Measurements from ENCODE around the gene EIF1AX. TPM values are rescaled to one million over a fixed set of nuclear protein-coding genes. Genes with fewer than 3 reads are reported as not detected.

The EIF1AX gene
- total RNA-seq, 1 experiment from 2014 or later = 55.5 TPM

DNA sequence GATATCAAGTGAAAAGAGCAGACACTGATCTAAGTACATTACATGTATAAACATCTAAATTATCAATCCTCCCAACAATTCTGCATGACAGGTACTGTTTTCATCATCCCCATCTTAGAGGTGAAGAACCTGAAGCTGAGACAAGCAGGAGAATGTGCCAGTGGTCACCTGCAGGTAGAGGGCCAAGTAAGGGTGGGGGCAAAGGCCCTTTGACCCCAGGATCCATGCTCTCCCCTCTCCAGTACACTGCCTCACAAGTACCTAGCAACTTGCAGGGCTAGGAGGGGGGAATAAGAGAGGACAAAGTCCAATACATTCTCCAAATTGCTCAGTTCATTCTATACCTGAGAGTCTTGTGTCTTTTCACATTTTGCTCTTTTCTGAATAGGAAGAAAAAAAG lies 16.7 kb downstream of the EIF1AX start:
- DNase-seq = no peak
- H4K20me1 ChIP-seq (ENCODE audit: insufficient read depth, low read depth, low read length) = peaks cover 13% of the 10 kb centered on the region; the same call in 1 of the 2 replicates
- H3K79me2 ChIP-seq (ENCODE audit: low read length) = no peaks in the 10 kb centered on the region; the same call in 1 of the 2 replicates

DNA sequence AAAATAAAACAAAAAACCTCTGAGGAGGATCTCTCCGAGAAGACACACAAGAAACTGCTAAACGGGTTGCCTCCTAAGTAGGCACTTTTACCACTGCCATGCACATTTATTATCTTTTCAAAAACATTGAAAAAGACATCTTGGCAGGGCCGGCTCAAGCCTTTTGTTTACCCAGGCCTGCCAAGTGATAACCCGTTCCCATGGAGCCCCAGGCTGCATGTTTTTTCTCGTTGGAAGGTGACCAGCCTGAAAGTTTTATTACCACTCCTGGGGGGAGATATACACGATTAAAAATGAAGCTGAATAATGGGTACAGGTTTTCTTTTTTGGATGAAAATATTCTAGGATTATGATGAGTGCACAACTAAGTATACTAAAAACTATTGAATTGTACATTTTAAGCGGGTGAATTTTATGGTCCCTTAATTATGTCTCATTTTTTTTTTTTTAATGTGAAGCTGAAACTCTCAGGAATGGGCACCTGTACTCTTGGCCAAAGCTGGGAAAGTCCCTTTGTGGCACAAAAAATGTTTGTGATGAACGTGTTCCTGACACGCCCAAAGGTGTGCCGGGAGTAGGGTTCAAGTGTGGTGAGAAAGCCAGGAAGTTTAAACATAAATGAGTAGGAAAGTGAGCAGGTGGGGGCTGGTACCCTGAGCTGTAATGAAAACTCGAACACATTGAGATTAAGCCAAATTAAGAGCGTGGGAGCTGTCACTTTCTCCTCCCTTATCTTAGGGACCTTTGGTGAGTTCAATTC lies 23.4 kb downstream of the EIF1AX start:
- H3K27me3 ChIP-seq (ENCODE audit: low read length) = no peaks in the 10 kb centered on the region
- H3K9ac ChIP-seq (ENCODE audit: low read length) = no peak overlapping the region
- no peaks in the 10 kb centered on the region for H3K4me1 ChIP-seq (ENCODE audit: low read length)
- no peak overlapping the region for H3K4me2 ChIP-seq (ENCODE audit: low read depth, low read length, poor library complexity, severe bottlenecking)
- H3K9me3 ChIP-seq (ENCODE audit: low read length) = no peaks in the 10 kb centered on the region
- H2AFZ ChIP-seq (ENCODE audit: low read length) = no peak overlapping the region
- no peak overlapping the region for H3K27ac ChIP-seq (ENCODE audit: low read length)
- no peak overlapping the region for H3K4me3 ChIP-seq (ENCODE audit: low read length)
- no peaks in the 10 kb centered on the region for H3K36me3 ChIP-seq (ENCODE audit: insufficient read depth, low read length)
- H3K9me2 ChIP-seq (replicated peaks; ENCODE audit: insufficient read depth, low read length) = no peaks in the 10 kb centered on the region
- H3K79me2 ChIP-seq (ENCODE audit: low read length) = no peaks in the 10 kb centered on the region
- DNase-seq = no peak
- H4K20me1 ChIP-seq (ENCODE audit: insufficient read depth, low read depth, low read length) = no peaks in the 10 kb centered on the region

More for the DNA sequence above, 16.7 kb downstream of the EIF1AX start:
- H2AFZ ChIP-seq (ENCODE audit: low read length) = no peak overlapping the region
- H3K9me2 ChIP-seq (replicated peaks; ENCODE audit: insufficient read depth, low read length) = no peaks in the 10 kb centered on the region
- no peak overlapping the region for H3K27ac ChIP-seq (ENCODE audit: low read length)
- no peak overlapping the region for H3K4me3 ChIP-seq (ENCODE audit: low read length)
- H3K9me3 ChIP-seq (ENCODE audit: low read length) = no peaks in the 10 kb centered on the region
- H3K4me2 ChIP-seq (ENCODE audit: low read depth, low read length, poor library complexity, severe bottlenecking) = no peak overlapping the region
- peaks cover 31% of the 10 kb centered on the region for H3K36me3 ChIP-seq (ENCODE audit: insufficient read depth, low read length)
- H3K27me3 ChIP-seq (ENCODE audit: low read length) = no peaks in the 10 kb centered on the region
- no peaks in the 10 kb centered on the region for H3K4me1 ChIP-seq (ENCODE audit: low read length)
- H3K9ac ChIP-seq (ENCODE audit: low read length) = no peak overlapping the region

DNA sequence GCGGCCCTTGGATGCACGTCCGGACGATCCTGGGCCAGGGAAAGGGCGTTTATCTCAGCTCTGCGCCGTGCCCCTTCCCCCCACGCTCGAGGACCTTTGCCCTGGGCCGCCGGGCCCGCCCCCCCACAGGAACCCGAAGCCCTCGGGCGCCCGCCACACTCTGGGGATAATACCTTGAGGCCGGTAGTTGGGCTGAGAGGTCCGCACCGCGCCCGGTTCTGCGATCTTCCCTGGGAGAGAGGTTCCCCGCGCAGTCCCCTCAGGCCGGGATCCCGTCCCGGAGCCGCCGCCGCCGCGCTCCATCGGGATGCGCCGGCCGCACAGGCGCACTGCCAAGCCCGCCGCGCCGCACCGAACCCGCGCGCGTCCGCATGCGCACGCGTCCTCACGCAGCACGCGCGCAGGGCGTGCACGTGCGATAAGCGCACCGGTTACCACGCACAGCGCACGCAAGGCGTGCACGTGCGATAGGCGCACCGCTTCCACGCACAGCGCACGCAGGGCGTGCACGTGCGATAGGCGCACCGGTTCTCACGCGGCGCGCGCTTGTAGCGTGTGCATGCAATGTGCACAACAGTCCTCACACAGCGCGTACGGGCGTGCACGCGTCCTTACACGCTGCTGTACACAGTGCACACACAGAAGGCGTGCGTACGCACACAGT lies 24.9 kb downstream of the EIF1AX start, which contains the start of gene MAP7D2:
MAP7D2 (minus strand) TSS at position 331 of the 664 bp plus-strand sequence; CDS start at position 303, 28 bp downstream.
- no peaks in the 10 kb centered on the region for H3K79me2 ChIP-seq (ENCODE audit: low read length)

DNA sequence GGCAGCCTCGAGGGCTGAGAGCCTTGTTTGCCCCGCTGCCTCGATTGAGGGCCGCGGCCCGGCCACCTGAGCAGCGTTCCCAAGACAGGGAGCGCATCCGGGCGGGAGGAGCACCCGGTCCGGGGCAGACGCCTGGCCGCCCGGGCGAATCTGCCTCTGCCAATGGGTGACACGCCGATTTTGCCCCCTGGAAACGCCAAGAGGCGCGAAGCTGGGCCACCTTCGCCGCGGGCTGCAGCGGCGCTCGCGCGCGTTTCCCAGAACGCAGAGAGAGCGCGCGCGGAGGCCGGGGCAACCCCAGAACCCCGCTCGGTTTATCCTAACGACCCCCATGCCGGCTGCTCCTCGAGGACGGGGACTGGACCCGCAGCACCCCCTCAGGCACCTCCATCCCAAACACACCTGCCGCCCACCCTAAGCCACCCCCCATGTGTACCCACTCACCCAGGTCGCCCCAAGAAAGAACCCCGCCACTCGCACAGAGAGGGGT lies 25.5 kb downstream of the EIF1AX start:
- Histone ChIP-seq H3K9me2 (replicated peaks; ENCODE audit: insufficient read depth, low read length) (no peaks in the 10 kb centered on the region), H3K27me3 (ENCODE audit: low read length) (no peaks in the 10 kb centered on the region), H4K20me1 (ENCODE audit: insufficient read depth, low read depth, low read length) (no peaks in the 10 kb centered on the region), H3K4me3 (ENCODE audit: low read length) (no peak overlapping the region), H3K9me3 (ENCODE audit: low read length) (no peaks in the 10 kb centered on the region), H3K4me2 (ENCODE audit: low read depth, low read length, poor library complexity, severe bottlenecking) (no peak overlapping the region), H3K79me2 (ENCODE audit: low read length) (no peaks in the 10 kb centered on the region), H3K36me3 (ENCODE audit: insufficient read depth, low read length) (no peaks in the 10 kb centered on the region), H3K4me1 (ENCODE audit: low read length) (no peaks in the 10 kb centered on the region), H3K9ac (ENCODE audit: low read length) (no peak overlapping the region), H2AFZ (ENCODE audit: low read length) (no peak overlapping the region), H3K27ac (ENCODE audit: low read length) (no peak overlapping the region)
- no peak for DNase-seq

More for the DNA sequence above, 24.9 kb downstream of the EIF1AX start, which contains the start of gene MAP7D2:
- Histone ChIP-seq H3K4me2 (ENCODE audit: low read depth, low read length, poor library complexity, severe bottlenecking) (no peak within 1 kb of the TSS), H3K9me2 (replicated peaks; ENCODE audit: insufficient read depth, low read length) (no peaks in the 10 kb centered on the region), H3K9ac (ENCODE audit: low read length) (no peak within 1 kb of the TSS), H2AFZ (ENCODE audit: low read length) (no peak within 1 kb of the TSS), H4K20me1 (ENCODE audit: insufficient read depth, low read depth, low read length) (no peaks in the 10 kb centered on the region), H3K4me3 (ENCODE audit: low read length) (no peak within 1 kb of the TSS), H3K36me3 (ENCODE audit: insufficient read depth, low read length) (no peaks in the 10 kb centered on the region), H3K27me3 (ENCODE audit: low read length) (no peaks in the 10 kb centered on the region), H3K27ac (ENCODE audit: low read length) (no peak within 1 kb of the TSS), H3K9me3 (ENCODE audit: low read length) (no peaks in the 10 kb centered on the region), H3K4me1 (ENCODE audit: low read length) (no peaks in the 10 kb centered on the region)
- DNase-seq = no peak

DNA sequence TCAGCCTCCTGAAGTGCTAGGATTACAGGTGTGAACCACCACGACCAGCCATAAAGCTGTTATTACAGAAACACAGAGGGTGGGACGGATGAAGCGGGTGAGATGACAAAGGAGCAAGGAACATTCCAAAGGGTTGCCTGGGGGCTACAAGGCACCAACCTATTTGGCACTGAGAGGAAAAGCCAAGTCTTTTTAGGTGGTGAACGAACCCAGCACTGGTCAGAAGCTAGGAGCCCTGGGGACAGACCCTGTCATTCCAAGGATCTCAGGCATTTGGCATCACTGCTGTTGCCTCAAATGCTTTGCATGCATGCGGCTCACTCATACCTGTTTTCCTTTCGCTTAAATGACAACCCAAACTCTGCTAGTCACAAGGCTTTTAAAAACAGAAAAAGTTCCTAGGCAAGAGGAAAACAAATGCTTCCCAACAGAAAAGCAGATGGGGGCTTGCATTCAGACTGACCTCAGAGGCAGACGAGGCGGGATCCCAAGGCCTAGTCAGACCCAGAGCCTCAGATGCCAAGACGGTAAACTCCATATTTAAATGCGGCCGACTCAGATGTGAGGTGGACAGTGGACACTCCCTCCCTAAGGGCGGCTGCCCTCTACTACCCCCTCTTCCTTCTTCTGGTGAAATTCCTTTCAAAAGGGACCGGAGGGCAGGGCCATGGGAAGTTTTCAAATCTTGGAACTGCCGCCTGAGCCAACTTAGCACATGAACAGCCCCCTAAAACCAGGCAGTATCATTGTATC lies 29.4 kb downstream of the EIF1AX start:
- Histone ChIP-seq H3K27me3 (ENCODE audit: low read length) (no peaks in the 10 kb centered on the region), H4K20me1 (ENCODE audit: insufficient read depth, low read depth, low read length) (no peaks in the 10 kb centered on the region), H3K36me3 (ENCODE audit: insufficient read depth, low read length) (no peaks in the 10 kb centered on the region), H3K4me2 (ENCODE audit: low read depth, low read length, poor library complexity, severe bottlenecking) (no peak overlapping the region), H3K4me3 (ENCODE audit: low read length) (no peak overlapping the region), H3K27ac (ENCODE audit: low read length) (no peak overlapping the region), H3K9me2 (replicated peaks; ENCODE audit: insufficient read depth, low read length) (no peaks in the 10 kb centered on the region), H3K4me1 (ENCODE audit: low read length) (no peaks in the 10 kb centered on the region), H3K9me3 (ENCODE audit: low read length) (no peaks in the 10 kb centered on the region), H3K79me2 (ENCODE audit: low read length) (no peaks in the 10 kb centered on the region), H2AFZ (ENCODE audit: low read length) (no peak overlapping the region), H3K9ac (ENCODE audit: low read length) (no peak overlapping the region)
- DNase-seq = no peak

DNA sequence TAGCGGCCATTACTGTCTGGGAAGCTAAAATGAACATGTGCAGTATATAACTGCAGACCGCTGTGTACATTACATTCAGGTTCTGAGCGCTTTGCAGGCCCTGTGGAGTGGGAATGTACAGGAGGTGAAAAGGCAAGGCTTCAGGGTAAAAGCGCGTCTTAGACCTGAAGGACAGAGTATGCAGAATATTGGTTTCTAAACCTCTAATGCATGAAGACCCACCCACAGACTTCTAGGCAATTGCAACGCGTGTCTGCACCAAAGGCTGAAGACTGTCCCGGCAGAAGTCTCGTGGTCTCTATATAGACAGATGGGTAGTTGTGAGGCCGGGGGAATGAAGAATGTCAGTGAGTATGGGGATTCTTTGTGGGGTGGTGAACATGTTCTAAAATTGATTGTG lies 30.4 kb downstream of the EIF1AX start:
- Histone ChIP-seq H3K4me2 (ENCODE audit: low read depth, low read length, poor library complexity, severe bottlenecking) (no peak overlapping the region), H3K4me3 (ENCODE audit: low read length) (no peak overlapping the region), H3K9ac (ENCODE audit: low read length) (no peak overlapping the region), H3K9me3 (ENCODE audit: low read length) (no peaks in the 10 kb centered on the region), H4K20me1 (ENCODE audit: insufficient read depth, low read depth, low read length) (no peaks in the 10 kb centered on the region), H3K36me3 (ENCODE audit: insufficient read depth, low read length) (no peaks in the 10 kb centered on the region), H3K79me2 (ENCODE audit: low read length) (no peaks in the 10 kb centered on the region), H3K27me3 (ENCODE audit: low read length) (no peaks in the 10 kb centered on the region), H3K27ac (ENCODE audit: low read length) (no peak overlapping the region), H3K4me1 (ENCODE audit: low read length) (no peaks in the 10 kb centered on the region), H3K9me2 (replicated peaks; ENCODE audit: insufficient read depth, low read length) (no peaks in the 10 kb centered on the region), H2AFZ (ENCODE audit: low read length) (no peak overlapping the region)
- no peak for DNase-seq

DNA sequence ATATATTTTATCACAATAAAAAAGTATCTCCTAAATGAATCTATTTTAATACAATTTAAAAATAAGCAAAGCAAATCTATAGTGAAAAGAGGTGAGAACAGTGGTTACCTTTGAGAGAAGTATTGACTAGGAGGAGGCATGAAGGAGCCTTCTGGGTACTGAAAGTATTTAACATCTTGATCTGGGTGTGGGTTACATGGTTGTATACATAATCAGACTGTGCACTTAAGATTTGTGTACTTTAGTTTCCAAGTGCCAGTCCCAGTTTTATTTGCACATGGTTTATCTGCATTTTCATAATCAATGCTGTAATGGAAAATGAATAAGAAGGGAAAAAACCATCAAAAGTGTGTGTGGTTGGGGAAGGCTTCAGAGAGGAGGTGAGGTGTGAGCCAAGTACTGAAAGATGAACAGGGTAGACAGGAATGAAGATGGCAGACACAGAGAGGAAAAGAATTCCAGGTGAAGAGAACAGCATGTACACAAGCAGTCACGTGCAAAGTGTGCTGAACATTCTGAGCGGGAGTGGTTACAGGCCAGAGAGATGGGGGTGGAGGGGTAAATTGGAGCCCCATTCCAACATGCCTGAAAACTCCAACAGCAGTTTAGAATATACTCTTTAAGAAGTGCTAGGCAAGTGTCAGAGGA lies 39.6 kb downstream of the EIF1AX start:
- H3K27me3 ChIP-seq (ENCODE audit: low read length) = no peaks in the 10 kb centered on the region
- DNase-seq = no peak
- H3K9me2 ChIP-seq (replicated peaks; ENCODE audit: insufficient read depth, low read length) = no peaks in the 10 kb centered on the region
- no peaks in the 10 kb centered on the region for H3K36me3 ChIP-seq (ENCODE audit: insufficient read depth, low read length)
- H3K4me1 ChIP-seq (ENCODE audit: low read length) = no peaks in the 10 kb centered on the region
- no peaks in the 10 kb centered on the region for H4K20me1 ChIP-seq (ENCODE audit: insufficient read depth, low read depth, low read length)
- H3K9ac ChIP-seq (ENCODE audit: low read length) = no peak overlapping the region
- no peak overlapping the region for H3K27ac ChIP-seq (ENCODE audit: low read length)
- no peaks in the 10 kb centered on the region for H3K79me2 ChIP-seq (ENCODE audit: low read length)
- no peak overlapping the region for H3K4me2 ChIP-seq (ENCODE audit: low read depth, low read length, poor library complexity, severe bottlenecking)
- no peaks in the 10 kb centered on the region for H3K9me3 ChIP-seq (ENCODE audit: low read length)
- H2AFZ ChIP-seq (ENCODE audit: low read length) = no peak overlapping the region
- H3K4me3 ChIP-seq (ENCODE audit: low read length) = no peak overlapping the region
